PC-9 (cell line): Measurements from ENCODE around the gene ADISSP. TPM values are rescaled to one million over a fixed set of nuclear protein-coding genes. Genes with fewer than 3 reads are reported as not detected.
A peak's percentile ranks its signal among the peaks of the same experiment; 100 is the strongest.

Experiments used
- BruUV-seq: library from RNA; stranded (reverse); fragments of 400-500 nt; replicated peaks from 2 replicates; lab custom pipeline; 2021; lab: Mats Ljungman, UMichigan
- CTCF ChIA-PET: fragments of 300-600 bp; sonication (Branson Sonifier 250); formaldehyde crosslinking; loops from one replicate; lab custom pipeline; 2022; ENCODE audit warnings: antibody characterized with exemption; lab: Charles Lee
- POLR2A ChIA-PET: fragments of 300-600 bp; sonication (Branson Sonifier 250); formaldehyde crosslinking; loops from one replicate; lab custom pipeline; 2022; ENCODE audit warnings: antibody characterized with exemption; ENCODE audit not compliant: unreplicated experiment; lab: Charles Lee
- DNase-seq, 2 experiments: peaks; one replicate each; pipeline versions ENCODE4 v3.0.0 to v3.0.0-alpha.2; 2015 to 2022; ENCODE audit warnings: mixed read lengths in 1 of 2
- H2AFZ ChIP-seq: fragments of 200-600 bp; sonication (generic); 2 replicates; pipeline ENCODE4 v1.8.1; 2017; ENCODE audit warnings: antibody characterized with exemption
- H3F3A ChIP-seq: fragments of 200-600 bp; sonication (generic); 2 replicates; pipeline ENCODE4 v1.8.1; 2017; ENCODE audit warnings: antibody characterized with exemption, mild to moderate bottlenecking, low read depth; ENCODE audit not compliant: insufficient read depth
- H3K27ac ChIP-seq: fragments of 200-600 bp; sonication (generic); 2 replicates; pipeline ENCODE4 v1.6.1; 2016; ENCODE audit warnings: mixed run types
- H3K27me3 ChIP-seq: fragments of 200-600 bp; sonication (generic); 2 replicates; pipeline ENCODE4 v1.6.1; 2016; ENCODE audit warnings: low read depth, mixed run types; ENCODE audit not compliant: insufficient read depth
- H3K36me3 ChIP-seq: fragments of 200-600 bp; sonication (generic); 2 replicates; pipeline ENCODE4 v1.6.1; 2016; ENCODE audit warnings: low read depth, mixed run types
- H3K4me1 ChIP-seq: fragments of 200-600 bp; sonication (generic); replicated peaks from 2 replicates; pipeline ENCODE4 v1.6.1; 2016; ENCODE audit warnings: mixed run types; ENCODE audit not compliant: insufficient read depth
- H3K4me2 ChIP-seq: fragments of 200-600 bp; sonication (generic); 2 replicates; pipeline ENCODE4 v1.6.1; 2017; ENCODE audit warnings: mixed run types
- H3K4me3 ChIP-seq: fragments of 200-600 bp; sonication (generic); 2 replicates; pipeline ENCODE4 v1.6.1; 2016; ENCODE audit warnings: mixed run types
- H3K79me2 ChIP-seq: fragments of 200-600 bp; sonication (generic); 2 replicates; pipeline ENCODE4 v1.6.1; 2017; ENCODE audit warnings: low read depth, mixed run types
- H3K9me2 ChIP-seq: fragments of 200-600 bp; sonication (generic); 2 replicates; pipeline ENCODE4 v1.8.1; 2017; ENCODE audit warnings: mild to moderate bottlenecking; ENCODE audit not compliant: insufficient read depth
- H3K9me3 ChIP-seq: fragments of 200-600 bp; sonication (generic); 2 replicates; pipeline ENCODE4 v1.8.1; 2016; ENCODE audit warnings: low read depth; ENCODE audit not compliant: insufficient read depth
- H4K20me1 ChIP-seq: fragments of 200-600 bp; sonication (generic); 2 replicates; pipeline ENCODE4 v1.8.1; 2017; ENCODE audit not compliant: insufficient read depth
- EZH2 ChIP-seq: fragments of 200-600 bp; sonication (generic); IDR thresholded peaks from 2 replicates; pipeline ENCODE4 v1.8.0; 2017; ENCODE audit warnings: antibody characterized with exemption, low read depth
- intact Hi-C: fragments of 100-400 bp; cut with micrococcal nuclease; formaldehyde crosslinking; loops from one replicate; pipeline ENCODE4 v1.10.0; 2022; ENCODE audit not compliant: unreplicated experiment
- total RNA-seq: library from RNA; stranded (reverse); gene quantifications from 2 replicates; pipeline ENCODE4 v1.2.3, GENCODE V29; 2021
- TF ChIP-seq, protein P1 (sequence below): fragments of 200-600 bp; sonication (generic); conservative IDR thresholded peaks from 2 replicates; pipeline ENCODE4 v1.6.1; 2017; ENCODE audit warnings: mixed run types, antibody characterized with exemption, mild to moderate bottlenecking, moderate library complexity

The ADISSP gene
- total RNA-seq, 1 experiment from 2014 or later = 86.9 TPM

DNA sequence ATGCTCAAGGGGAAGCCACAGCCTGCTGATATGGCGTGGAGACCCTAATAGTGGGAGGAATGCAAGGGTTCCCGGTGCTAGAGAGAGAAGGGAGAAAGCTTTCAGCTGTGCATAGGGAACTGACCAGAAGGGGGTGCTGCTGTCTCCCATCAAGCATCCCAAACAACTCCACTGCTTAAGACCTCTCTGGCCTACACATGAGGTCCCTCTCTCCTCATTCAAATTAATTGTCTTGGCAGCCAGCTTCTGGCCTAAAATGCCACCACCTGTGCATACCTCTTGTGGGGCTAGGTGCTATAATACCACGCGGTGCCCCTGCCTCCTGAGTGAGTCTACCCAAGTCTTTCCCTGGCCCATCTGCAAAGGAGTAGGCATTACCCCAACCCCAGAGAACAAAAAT, 14.5 kb downstream of the ADISSP start:
- Histone ChIP-seq H3K9me3 (no peaks in the 10 kb centered on the region), H3K9me2 (no peaks in the 10 kb centered on the region), H3K4me3 (no peak overlapping the region), H3K4me1 (no peaks in the 10 kb centered on the region), H3K36me3 (no peaks in the 10 kb centered on the region), H3K27me3 (no peaks in the 10 kb centered on the region), H2AFZ (no peak overlapping the region), H3K79me2 (no peaks in the 10 kb centered on the region), H3K4me2 (no peak overlapping the region), H3K27ac (no peak overlapping the region), H3F3A (no peaks in the 10 kb centered on the region), H4K20me1 (no peaks in the 10 kb centered on the region)
- BruUV-seq = no TSS peak
- TF ChIP-seq EZH2 = no peak
- TF ChIP-seq, protein P1, sequence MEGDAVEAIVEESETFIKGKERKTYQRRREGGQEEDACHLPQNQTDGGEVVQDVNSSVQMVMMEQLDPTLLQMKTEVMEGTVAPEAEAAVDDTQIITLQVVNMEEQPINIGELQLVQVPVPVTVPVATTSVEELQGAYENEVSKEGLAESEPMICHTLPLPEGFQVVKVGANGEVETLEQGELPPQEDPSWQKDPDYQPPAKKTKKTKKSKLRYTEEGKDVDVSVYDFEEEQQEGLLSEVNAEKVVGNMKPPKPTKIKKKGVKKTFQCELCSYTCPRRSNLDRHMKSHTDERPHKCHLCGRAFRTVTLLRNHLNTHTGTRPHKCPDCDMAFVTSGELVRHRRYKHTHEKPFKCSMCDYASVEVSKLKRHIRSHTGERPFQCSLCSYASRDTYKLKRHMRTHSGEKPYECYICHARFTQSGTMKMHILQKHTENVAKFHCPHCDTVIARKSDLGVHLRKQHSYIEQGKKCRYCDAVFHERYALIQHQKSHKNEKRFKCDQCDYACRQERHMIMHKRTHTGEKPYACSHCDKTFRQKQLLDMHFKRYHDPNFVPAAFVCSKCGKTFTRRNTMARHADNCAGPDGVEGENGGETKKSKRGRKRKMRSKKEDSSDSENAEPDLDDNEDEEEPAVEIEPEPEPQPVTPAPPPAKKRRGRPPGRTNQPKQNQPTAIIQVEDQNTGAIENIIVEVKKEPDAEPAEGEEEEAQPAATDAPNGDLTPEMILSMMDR = peak; percentile 71
- ChIA-PET POLR2A (no interaction called here), CTCF (interaction anchor here (1.1 to 1.3 kb wide), 3 partner anchors 29 to 89 kb away, joined by 3 to 4 read pairs (median 3); partner anchors contain the start of gene SPEF1)
- intact Hi-C loops = loop anchor here (1.0 kb wide), 1 partner anchor 28 kb away; the partner anchor contains the start of gene SPEF1
- peak; percentile 37 to 39 for DNase-seq

DNA sequence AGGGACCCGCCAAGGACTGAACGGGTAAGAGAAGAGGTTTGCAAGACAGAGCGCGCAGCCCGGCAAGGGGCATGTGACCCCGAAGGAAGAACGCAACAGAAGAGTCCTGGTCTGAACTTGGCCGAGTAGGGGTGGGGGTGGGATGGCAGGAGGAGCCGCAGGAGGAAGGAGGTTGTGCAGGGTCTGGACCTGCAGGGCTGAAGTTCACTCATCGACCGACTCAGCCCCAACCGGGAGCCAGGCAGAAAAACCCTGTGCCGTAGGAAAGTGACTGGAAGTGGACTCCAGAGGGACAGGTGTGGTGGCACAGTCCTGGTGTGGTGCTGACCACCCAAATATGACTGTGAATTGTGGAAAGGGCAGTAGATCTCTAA, 15.2 kb downstream of the ADISSP start:
- CTCF ChIA-PET = interaction anchor here (1.1 to 1.2 kb wide), 2 partner anchors 29 to 90 kb away, joined by 3 to 4 read pairs; partner anchors contain the start of gene SPEF1
- intact Hi-C loops = no loop called here
- no peak overlapping the region for H3K4me2 ChIP-seq
- no peaks in the 10 kb centered on the region for H3K4me1 ChIP-seq
- no peaks in the 10 kb centered on the region for H4K20me1 ChIP-seq
- H3K27ac ChIP-seq = no peak overlapping the region
- no peaks in the 10 kb centered on the region for H3F3A ChIP-seq
- H3K9me2 ChIP-seq = no peaks in the 10 kb centered on the region
- no peak overlapping the region for H2AFZ ChIP-seq
- H3K9me3 ChIP-seq = no peaks in the 10 kb centered on the region
- H3K27me3 ChIP-seq = no peaks in the 10 kb centered on the region
- POLR2A ChIA-PET = no interaction called here
- TF ChIP-seq, protein P1 = no peak
- no peak for TF ChIP-seq EZH2
- BruUV-seq = no TSS peak
- no peaks in the 10 kb centered on the region for H3K36me3 ChIP-seq
- no peaks in the 10 kb centered on the region for H3K79me2 ChIP-seq
- no peak for DNase-seq
- no peak overlapping the region for H3K4me3 ChIP-seq

DNA sequence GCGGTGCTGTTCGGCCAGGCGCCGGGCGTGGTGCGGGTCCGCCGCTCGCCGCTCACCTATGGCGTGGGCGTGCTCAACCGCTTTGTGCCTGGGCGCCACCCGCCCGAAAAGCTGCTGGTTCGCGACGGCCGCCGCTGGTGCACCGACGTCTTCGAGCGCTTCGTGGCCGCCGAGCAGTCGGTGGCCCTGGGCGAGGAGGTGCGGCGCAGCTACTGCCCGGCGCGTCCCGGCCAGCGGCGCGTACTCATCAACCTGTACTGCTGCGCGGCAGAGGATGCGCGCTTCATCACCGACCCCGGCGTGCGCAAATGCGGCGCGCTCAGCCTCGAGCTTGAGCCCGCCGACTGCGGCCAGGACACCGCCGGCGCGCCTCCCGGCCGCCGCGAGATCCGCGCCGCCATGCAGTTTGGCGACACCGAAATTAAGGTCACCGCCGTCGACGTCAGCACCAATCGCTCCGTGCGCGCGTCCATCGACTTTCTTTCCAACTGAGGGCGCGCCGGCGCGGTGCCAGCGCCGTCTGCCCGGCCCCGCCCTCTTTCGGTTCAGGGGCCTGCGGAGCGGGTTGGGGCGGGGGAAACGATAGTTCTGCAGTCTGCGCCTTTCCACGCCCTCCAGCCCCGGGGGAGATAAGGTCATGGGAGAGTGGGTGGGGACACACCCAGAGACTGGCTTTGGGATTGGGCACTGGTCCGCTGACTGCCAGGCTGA, 15.7 kb downstream of the ADISSP start:
- Histone ChIP-seq H3F3A (no peaks in the 10 kb centered on the region), H3K4me3 (no peak overlapping the region), H3K27me3 (no peaks in the 10 kb centered on the region), H3K9me2 (no peaks in the 10 kb centered on the region), H4K20me1 (no peaks in the 10 kb centered on the region), H3K36me3 (no peaks in the 10 kb centered on the region), H3K27ac (no peak overlapping the region), H3K4me1 (no peaks in the 10 kb centered on the region), H2AFZ (no peak overlapping the region), H3K79me2 (no peaks in the 10 kb centered on the region), H3K4me2 (no peak overlapping the region), H3K9me3 (no peaks in the 10 kb centered on the region)
- TF ChIP-seq, protein P1 = no peak
- TF ChIP-seq EZH2 = no peak
- peak in 1 of 2 experiments; percentile 47 for DNase-seq
- POLR2A ChIA-PET = no interaction called here
- intact Hi-C loops = no loop called here
- CTCF ChIA-PET = no interaction called here
- BruUV-seq = no TSS peak
